NCI-H1694 (cell line): ENCODE measurements around the gene CHID1.
A peak's percentile ranks its signal among the peaks of the same experiment; 100 is the strongest.

Source experiments
- DNase-seq: peaks from one replicate; lab custom pipeline; 2025; lab: John Stamatoyannopoulos, UW

The CHID1 gene

DNA sequence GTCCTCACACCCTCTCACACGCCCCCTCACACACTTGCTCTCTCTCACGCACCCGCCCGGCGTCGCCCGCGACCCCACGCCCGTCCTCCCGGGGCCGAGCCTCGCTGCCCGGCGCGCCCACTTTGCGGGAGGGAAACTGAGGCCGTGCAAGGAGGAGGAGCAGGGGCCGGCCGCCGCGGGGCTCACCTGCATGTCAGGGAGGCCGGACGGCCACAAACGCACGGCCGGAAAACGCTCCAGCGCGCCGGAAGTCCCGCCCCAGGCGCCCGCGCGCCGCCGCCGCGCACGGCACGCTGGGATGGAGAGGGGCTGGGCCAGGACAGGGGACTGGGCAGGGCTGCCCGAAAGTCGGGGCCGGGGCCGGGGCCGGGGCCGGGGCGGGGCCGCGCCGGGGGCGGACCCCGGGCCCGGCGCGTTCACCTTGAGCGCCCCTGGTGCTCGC is at the start of gene CHID1:
CHID1 (minus strand) TSS at position 222 of the 442 bp plus-strand sequence. CDS start 5,994 bp downstream, outside the sequence.
- peak; percentile 51 for DNase-seq

DNA sequence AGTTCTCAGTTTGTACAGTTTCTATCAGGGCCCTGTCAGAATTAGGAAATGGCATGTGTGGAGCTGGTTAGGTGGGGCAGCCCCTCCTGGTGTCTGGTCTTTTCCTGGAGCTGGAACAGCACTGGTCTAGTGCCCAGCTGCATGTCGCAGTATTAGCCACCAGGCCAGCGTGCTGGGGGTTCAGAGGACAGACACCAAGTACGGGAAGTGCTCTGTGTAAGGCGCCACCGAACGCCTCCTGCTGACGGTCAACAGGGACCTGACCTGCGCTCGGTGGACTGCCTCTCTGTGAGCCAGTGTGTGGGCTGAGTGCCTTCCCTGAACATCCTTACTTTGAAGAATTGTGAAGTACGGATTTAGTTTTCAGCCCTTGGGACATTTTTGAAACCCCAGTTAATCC is 49.0 kb upstream of the CHID1 start:
- DNase-seq, result no peak

DNA sequence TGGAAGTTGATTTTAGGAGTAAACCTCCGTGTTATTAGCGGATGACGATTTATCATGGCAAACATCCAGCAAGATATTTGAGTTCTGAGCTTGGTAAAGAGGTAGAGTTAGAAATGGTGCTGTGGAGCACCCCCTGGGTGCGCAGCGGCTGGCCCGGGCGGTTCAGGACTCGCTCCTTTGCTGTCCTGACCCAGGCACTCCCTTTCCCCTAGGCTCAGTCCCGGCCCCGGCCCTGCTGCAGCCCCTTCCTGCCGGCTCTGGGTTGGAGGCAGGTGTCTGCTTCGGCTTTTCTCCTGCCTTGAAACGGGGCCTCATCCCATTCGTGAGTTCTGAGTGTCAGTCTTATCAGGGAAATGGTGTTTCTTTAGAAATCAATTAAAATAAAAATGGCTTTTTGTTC is 48.4 kb upstream of the CHID1 start:
- DNase-seq, result no peak

DNA sequence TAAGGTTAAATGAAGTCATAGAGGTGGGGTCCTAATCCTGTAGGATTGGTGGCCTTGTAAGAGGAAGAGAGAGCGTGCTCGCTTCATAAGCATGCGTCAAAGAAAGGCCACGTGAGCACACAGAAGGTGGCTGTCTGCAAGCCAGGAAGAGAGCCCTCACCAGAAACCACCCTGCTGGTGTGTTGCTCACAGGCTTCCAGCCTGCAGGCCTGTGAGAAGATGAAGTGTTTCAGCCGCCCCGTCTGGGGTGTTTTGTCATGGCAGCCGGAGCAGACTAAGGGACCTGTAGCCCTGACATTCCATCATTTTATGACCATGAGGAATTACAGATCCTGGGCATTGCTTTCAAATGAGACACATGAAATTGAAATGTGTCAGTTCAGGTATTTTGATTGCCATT is 47.5 kb upstream of the CHID1 start:
- DNase-seq, result no peak

DNA sequence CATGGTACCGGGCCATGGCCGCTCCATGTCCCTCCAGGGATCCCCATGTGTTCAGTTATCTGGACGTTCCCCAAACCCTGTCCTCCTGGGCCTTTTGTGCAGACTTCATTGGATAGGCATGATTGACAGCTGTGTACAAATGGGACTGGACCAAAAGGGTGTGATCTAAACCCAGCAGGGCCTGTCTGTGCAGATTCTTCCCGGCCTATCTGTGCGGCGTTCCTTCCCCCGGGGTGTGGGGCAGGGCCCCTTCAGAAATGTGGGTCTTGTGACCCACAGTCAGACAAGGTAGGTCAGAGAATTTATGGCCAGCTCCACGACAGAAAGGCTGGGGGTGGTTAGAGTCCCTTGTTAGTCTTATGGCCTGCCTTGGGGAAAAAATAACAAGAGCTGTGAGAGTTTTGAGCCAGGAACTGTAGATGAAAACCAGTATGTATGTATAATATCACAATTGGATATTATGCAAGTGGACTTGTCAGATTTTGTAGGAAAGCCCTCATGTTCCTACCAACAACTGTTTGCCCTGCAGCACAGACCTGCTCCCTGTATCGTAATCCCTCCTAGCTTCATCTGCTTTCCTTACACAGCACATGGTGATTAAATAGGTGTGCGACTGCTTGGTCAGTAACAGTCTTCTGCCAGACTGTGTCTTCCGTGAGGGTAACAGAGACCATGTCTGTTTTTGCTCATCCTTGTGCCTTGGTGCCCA is 46.8 kb upstream of the CHID1 start:
- no peak for DNase-seq

DNA sequence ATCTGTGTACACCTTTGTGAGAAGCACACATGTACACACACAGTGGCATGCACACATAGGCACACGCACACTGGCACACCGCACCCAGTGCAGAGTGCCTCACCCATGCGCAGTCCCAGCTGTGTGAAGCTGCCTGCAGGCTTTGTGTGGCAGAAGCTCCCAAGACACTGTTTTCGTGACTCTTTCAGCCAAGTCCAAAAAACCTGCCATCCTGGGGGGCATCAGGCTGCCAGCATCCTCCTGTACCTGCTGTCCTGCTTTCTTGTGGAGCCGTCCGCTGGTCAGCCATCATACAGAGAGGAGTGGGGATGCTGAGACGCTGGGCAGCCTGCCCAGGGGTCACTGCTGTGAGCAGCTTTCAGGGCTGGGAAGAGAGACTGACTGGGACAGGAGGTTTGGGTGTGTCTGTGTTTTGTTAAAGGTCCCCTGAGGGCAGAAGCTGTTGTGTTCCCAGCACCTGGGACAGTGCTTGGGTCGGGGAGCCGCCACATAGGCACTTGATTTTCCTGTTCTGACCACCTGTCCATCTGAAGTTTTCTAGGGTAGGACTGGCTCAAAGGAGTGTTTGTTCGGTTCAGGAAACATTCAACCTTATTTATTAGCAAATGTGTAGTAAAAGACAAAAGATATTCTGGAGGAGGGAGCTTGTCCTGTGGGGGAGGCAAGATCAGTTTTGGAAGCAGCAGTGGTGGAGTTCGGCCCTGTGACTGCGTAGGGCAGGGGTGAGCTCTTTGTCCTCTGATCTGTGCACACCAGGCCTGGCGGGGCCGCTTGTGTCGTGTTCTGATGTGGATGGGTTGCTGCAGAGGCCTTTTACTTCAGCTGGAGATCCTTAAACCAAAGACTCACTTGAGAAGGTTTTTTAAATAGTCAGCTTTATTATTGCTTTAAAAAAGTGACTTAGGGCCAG is 44.8 kb upstream of the CHID1 start:
- DNase-seq, result no peak

DNA sequence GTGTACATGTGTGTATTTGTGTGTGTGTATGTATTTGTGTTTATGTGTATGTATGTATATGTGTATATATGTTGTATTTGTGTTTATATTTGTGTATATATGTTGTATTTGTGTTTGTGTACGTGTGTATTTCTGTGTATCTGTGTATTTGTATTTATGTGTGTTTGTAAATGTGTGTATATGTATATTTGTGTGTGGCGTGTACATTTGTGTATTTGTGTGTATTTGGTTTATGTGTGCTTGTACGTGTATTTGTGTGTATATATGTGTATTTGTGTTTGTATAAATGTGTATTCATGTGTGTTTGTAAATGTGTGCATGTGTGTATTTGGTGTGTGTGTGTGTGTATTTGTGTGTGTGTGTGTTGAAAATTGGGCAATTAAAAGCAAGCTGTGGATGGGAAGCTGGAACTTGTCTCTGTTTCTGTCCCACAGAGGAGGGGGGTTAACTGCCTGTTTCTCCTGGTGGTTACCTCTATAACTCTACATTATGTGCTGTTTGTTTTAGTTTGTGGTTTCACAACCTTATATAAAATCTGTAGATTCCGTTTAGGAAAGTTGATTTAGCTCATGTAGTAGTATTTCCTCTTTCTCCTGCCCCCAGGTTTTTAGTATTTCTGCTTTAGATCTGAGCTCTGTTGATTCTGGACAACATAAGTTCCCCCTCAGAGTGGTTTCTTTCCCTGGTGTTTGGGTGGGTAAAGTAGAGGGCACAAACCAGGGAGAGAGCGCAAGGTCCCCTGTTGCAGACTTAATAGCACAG is 44.0 kb upstream of the CHID1 start:
- DNase-seq, result no peak

DNA sequence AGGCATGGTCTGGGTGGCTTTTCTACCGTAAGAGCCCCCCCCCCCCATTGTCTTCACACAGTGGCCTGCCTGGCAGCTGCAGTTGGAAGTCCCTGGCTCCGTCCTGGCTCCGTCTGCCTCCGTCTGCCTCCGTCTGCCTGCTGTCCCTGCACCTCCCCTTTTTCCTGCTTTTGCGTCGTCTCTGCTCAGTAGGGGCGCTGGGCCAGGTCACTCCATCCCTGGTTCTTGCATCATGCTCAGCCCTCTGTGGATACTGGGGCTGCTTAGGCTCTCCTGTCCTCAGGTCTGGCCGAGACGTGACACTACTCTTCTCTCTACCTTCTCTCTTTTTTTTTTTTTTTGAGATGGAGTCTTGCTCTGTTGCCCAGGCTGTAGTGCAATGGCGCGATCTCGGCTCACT is 42.9 kb upstream of the CHID1 start:
- no peak for DNase-seq

DNA sequence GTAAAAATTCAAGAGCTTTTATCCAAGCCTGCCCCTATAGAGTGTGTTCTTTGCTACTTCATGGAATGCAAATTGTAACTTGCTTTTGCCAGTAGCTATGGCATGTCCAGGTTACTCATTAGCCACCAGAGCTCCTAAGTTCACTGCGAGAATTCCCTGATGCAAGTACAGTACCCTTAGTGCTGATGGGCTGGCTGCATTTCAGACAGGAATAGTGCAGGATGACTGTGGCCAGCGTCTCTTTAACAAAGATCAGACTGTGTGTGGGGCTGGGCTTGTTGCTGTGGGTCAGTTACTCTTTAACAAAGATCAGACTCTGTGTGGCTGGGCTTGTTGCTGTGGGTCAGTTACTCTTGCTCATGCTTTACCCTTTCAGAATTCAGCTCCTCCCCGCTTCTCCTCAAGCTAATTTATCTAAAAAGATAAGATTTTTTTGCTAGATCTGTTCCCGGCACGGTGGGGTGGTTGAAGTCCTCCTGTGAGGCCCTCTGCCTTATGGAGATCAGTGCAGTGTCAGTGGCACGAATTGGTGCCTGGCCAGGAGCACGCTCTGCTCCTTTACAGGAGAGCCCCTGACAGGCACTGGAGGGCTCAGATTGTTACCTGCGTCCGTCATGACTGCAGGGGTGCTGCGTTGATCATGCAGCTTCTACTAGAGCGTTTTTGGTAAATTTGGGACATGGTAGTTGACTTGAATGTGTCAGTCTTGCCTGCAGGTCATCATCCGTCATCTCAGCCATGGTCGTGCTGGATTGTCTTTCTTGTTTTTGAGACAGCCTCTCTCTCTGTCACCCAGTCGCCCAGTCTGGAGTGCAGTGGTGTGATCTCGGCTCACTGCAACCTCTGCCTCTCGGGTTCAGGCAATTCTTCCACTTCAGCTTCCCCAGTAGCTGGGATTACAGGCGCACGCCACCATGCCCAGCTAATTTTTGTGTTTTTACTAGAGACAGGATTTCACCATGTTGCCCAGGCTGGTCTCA is 42.1 kb upstream of the CHID1 start:
- DNase-seq, result no peak

DNA sequence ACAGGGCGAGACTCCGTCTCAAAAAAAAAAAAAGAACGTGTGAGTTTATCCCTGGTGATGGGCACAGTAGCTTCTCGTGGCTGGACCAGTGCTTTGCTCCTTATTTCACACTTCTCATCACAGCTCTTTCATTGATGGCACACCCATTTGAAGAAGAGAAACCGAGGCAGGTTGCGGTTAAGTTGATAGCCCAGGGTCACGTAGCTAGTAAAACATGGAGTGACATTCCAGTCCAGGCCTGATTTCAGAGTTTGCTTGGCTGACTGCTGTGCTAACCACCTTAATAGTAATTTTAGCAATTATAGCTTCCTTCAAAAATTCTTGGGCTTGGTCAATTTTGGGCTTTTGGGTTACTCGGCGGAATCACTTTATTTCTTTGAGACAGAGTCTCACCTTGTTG is 40.9 kb upstream of the CHID1 start:
- no peak for DNase-seq

DNA sequence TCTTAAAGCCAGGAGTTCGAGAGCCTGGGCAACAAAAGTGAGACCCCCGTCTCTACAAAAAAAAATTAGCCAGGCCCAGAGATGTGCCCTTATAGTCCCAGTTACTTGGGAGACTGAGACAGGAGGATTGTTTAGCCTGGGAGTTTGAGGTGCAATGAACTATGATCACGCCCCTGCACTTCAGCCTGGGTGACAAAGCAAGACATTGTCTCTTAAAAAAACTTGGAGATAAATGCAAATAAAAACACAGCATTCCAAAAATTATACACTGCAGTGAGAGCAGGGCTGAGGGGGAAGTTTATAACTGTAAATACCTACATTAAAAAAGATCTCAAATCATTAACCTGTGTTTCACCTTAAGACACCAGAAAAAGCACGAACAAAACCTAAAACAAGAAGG is 37.1 kb upstream of the CHID1 start:
- no peak for DNase-seq

DNA sequence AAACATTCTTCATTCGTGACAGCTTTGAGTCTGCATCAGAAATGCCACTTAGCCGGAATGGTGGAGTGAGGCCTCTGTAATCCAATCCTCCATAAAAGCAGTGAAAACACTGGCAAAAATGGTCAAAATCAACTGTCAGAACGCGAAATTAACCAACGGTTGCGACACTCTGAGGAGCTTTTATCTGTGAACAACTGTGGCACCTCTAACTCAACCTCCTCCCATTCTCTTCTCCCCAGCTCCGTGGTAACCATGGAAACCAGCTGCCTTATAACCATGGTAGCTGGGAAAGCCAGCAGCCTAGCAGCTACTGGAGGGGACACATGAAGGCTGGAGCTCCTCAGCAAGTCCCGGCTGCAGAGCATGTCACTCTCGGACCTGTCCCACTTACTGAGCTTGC is 35.4 kb upstream of the CHID1 start:
- no peak for DNase-seq

DNA sequence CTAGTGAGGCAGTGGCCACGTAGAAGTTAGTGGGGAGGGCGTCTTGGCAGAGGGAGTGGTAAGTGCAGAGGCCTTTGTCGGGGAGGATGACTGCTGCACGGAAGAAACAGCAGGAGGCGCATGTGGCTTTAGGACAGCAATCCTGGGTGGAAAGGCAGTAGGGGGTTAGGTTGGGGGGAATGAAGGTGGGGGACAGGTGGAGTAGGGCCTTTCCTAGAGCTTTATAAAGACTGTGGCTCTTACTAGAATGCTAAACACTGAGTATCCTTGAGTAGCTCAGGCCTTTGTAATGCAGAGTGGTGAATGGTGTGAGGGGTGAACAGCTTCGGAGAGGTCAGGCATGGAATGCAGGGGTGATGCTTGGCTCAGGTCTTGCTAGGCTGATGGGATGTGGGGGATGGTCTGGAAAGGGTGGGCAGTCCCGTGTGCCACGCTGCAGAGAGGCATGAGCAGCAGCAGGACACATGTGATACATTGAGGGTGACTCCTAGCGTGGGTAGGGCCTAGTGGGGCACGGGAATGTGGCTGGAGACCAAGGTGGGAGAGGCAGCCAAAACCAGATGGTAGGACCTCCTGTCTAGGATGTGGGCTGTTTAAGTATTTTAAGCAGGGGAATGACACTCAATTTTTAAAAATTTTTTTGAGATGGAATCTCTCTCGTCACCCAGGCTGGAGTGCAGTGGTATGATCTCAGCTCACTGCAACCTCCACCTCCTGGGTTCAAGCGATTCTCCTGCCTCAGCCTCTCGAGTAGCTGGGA is 34.3 kb upstream of the CHID1 start:
- DNase-seq, result no peak

DNA sequence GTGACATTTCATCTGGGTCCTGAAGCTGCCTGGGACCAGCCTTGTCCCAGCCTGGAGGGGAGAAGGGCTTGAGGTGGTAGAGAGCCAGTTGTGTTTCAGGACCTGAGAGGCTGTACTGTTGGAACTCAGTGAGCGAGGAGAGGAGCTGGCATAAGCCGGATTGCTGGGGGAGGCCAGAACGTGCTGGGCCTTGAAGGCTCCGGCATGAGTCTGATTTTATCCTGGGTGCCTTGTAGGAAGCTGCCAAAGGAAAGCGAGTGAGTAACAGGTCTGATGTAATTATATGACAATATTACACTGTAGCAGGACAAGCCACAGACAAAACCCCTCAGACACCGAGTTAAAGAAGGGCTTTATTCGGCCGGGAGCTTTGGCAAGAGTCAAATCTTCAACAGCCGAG is 32.2 kb upstream of the CHID1 start:
- no peak for DNase-seq

DNA sequence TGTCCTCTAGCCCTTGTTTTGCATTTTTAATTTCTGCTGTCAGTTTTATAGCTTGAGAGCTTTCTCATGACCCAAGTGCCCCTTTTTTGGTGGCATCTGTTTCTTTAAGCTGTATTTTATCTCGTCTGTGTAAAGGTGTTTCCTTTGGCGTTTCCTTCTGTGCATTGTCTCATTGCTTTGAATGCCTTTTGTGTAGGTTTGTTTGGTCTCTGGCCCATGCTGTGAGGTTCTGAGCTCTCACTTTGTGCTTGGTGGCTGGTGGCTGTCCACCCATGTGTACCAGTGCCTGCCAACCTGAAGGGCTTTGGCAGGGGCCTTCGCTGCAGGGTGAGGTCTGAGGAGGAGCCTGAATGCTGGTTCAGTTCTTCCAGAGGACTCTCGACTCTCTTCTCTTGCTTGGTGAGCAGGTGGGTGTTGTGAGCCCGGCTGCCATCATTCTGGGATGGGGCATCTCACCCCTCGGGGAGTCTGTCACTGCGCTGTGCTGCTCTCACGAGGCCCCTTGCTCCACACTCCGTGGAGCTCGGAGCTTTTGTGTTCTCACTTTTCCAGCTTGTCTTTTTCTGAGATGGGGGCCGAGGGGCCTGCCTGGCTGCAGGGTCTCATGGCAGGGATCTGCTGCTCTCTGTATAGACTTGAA is 30.0 kb upstream of the CHID1 start:
- no peak for DNase-seq

DNA sequence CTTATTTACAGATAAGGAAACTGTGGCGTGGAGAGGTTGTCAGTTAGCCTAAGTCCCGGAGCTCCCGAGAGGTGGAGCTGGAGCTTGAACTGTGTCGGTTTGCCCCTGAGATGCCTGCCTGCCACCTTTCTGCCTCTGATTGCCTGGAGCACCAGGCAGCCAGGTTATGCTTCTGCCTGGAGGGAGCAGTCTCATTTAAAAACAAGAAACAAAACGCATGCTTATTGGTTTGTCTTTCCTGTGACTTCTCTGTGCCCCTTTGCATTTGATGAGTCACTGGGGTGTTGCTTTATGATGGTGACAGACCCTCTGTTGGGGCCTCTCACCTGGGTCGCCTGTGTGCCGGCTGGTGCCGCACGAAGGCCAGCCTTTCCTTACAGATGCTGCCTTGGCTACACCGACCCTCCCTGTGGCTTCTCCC is 27.2 kb upstream of the CHID1 start:
- DNase-seq, result no peak

DNA sequence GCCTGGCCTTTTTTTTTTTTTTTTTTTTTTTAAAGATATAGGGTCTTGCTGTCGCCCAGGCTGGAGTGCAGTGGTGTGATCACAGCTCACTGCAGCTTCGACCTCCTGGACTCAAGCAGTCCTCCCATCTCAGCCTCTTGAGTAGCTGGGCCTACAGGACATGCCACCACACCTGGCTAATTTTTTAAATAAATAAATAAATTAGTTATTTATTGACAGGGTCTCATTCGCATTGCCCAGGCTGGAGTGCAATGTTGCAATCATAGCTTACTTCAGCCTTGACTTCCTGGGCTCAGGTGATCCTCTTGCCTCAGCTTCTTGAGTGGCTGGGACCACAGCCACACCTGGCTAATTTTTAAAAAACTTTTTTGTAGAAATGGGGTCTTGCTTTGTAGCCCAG is 25.6 kb upstream of the CHID1 start:
- DNase-seq, result no peak

DNA sequence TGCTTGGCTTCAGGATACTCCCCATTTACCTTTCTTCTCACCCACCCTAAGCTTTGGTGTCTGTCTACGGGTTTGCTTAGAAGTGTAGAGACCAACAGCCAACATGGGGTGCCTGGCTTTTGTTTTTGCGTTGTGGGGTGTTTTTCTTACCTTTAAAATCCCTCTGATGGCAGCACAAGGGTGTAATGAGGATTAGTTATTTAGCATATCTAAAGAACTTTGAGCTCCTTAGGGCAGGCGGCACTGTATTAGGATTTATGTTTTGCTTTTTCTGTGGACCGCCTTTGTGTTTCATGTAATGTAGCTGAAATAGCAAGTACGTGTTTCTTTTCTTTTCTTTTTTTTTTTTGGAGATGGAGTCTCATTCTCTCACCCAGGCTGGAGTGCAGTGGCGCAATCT is 23.9 kb upstream of the CHID1 start:
- DNase-seq, result no peak

DNA sequence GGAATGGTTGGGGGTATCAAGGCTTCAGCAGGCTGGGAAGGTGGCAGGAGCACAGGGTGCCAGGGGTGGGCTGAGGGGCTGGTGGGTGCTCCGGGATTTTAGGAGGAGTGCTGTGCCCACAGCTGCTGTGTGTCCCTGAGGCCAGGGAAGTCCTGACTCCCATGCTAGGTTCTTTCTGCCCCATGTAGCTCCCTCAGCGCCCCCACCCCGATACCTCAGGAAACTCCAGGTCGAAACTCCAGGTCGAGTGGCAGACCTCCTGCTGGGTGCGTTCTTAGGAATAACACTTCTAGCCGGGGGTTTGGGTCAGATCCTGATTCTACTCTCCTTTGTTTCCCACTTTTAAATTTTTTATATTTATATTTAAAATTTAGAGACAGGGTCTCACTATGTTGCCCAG is 23.3 kb upstream of the CHID1 start:
- DNase-seq, result no peak
